IgD-negative memory B cell (primary cell): ENCODE results near the gene UBTD2. TPM values are rescaled to one million over a fixed set of nuclear protein-coding genes. Genes with fewer than 3 reads are reported as not detected.
A peak's percentile ranks its signal among the peaks of the same experiment; 100 is the strongest.
"Not testable (repeated sequence)": the region's sequence is repeated elsewhere in the genome, so short reads cannot be mapped to it uniquely, and the experiment has no call there.

ENCODE experiments used
- H3K27ac Mint-ChIP-seq, 3 donors: one replicate each; pipeline ENCODE4 v1.8.0; 2020 to 2022; ENCODE audit warnings: mild to moderate bottlenecking in 3 of 3, mixed read lengths in 3 of 3, moderate library complexity in 1 of 3
- H3K27me3 Mint-ChIP-seq: one replicate; pipeline ENCODE4 v1.8.0; 2021; ENCODE audit warnings: mixed read lengths
- H3K36me3 Mint-ChIP-seq: one replicate; pipeline ENCODE4 v1.8.0; 2020; ENCODE audit warnings: mild to moderate bottlenecking, mixed read lengths
- H3K4me1 Mint-ChIP-seq, 3 donors: one replicate each; pipeline ENCODE4 v1.8.0; 2020 to 2022; ENCODE audit warnings: mixed read lengths in 3 of 3, mild to moderate bottlenecking in 1 of 3
- H3K4me3 Mint-ChIP-seq, 4 donors: one replicate each; pipeline ENCODE4 v1.8.0; 2020 to 2022; ENCODE audit warnings: mild to moderate bottlenecking in 4 of 4, mixed read lengths in 4 of 4, moderate library complexity in 3 of 4
- H3K9me3 Mint-ChIP-seq, 3 donors: one replicate each; pipeline ENCODE4 v1.8.0; 2020 to 2021; ENCODE audit warnings: mixed read lengths in 3 of 3, mild to moderate bottlenecking in 1 of 3
- polyA plus RNA-seq: library from polyadenylated mRNA; unstranded; fragments of 300-500 nt; fragmentation: Illumina TruSeq; gene quantifications from one replicate; pipeline ENCODE4 v1.2.3, GENCODE V29; 2021

The UBTD2 gene
- polyA plus RNA-seq, 1 donor from 2014 or later, result 3.1 TPM

GRCh38 chr5:172207511-172207910 is 76.1 kb downstream of the UBTD2 start:
- no peak overlapping the region for H3K4me3 Mint-ChIP-seq
- no peaks in the 10 kb centered on the region for H3K27me3 Mint-ChIP-seq
- no peak overlapping the region for H3K27ac Mint-ChIP-seq
- H3K9me3 Mint-ChIP-seq, result no peaks in the 10 kb centered on the region
- peaks cover 0 to 5% (median 0%) of the 10 kb centered on the region in 3 donors for H3K4me1 Mint-ChIP-seq
- H3K36me3 Mint-ChIP-seq, result peaks cover 9% of the 10 kb centered on the region

- not testable (repeated sequence) for H3K36me3 Mint-ChIP-seq, H3K4me3 Mint-ChIP-seq, H3K27me3 Mint-ChIP-seq, H3K27ac Mint-ChIP-seq, H3K9me3 Mint-ChIP-seq, H3K4me1 Mint-ChIP-seq
These were observed 77.6 kb downstream of the UBTD2 start for GRCh38 chr5:172205984-172206383.

DNA sequence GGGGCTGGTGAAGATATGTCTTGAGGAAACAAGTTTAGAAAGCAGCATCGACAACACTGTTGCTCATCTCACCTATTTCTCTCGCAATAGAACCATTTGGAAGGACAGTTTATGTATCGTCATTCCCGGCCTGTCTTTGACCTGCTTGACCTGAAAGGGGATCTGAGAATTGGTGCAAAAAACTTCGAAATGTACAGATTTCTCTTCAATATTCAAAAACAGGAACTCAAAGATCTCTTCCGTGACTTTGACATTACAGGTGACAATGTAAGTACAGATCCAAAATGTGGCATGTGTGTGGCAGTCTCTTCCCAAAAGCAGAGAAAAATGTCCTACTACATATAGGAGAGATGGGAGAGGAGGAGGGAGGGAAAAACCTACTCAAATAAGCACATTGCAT is 83.1 kb downstream of the UBTD2 start:
- H3K9me3 Mint-ChIP-seq, result no peaks in the 10 kb centered on the region
- H3K27me3 Mint-ChIP-seq, result peaks cover 5% of the 10 kb centered on the region
- H3K4me1 Mint-ChIP-seq, result peaks cover 12 to 14% (median 14%) of the 10 kb centered on the region in 3 donors
- H3K4me3 Mint-ChIP-seq, result peak overlapping the region; percentile 6 to 68 (median 46)
- H3K36me3 Mint-ChIP-seq, result no peaks in the 10 kb centered on the region
- peak overlapping the region in 1 of 3 donors; percentile 50 for H3K27ac Mint-ChIP-seq

- H3K36me3 Mint-ChIP-seq, result no peaks in the 10 kb centered on the region
- H3K9me3 Mint-ChIP-seq, result no peaks in the 10 kb centered on the region
- H3K27me3 Mint-ChIP-seq, result peaks cover 5% of the 10 kb centered on the region
- H3K4me3 Mint-ChIP-seq, result peak overlapping the region in 2 of 4 donors; percentile 63 to 71
- H3K27ac Mint-ChIP-seq, result no peak overlapping the region
- H3K4me1 Mint-ChIP-seq, result peaks cover 12 to 14% (median 14%) of the 10 kb centered on the region in 3 donors
These were observed 84.1 kb downstream of the UBTD2 start for GRCh38 chr5:172199446-172199845.

- H3K4me1 Mint-ChIP-seq, result peaks cover 12 to 14% (median 14%) of the 10 kb centered on the region in 3 donors
- H3K36me3 Mint-ChIP-seq, result not testable (repeated sequence)
These were observed 85.8 kb downstream of the UBTD2 start for GRCh38 chr5:172197775-172198174.

DNA sequence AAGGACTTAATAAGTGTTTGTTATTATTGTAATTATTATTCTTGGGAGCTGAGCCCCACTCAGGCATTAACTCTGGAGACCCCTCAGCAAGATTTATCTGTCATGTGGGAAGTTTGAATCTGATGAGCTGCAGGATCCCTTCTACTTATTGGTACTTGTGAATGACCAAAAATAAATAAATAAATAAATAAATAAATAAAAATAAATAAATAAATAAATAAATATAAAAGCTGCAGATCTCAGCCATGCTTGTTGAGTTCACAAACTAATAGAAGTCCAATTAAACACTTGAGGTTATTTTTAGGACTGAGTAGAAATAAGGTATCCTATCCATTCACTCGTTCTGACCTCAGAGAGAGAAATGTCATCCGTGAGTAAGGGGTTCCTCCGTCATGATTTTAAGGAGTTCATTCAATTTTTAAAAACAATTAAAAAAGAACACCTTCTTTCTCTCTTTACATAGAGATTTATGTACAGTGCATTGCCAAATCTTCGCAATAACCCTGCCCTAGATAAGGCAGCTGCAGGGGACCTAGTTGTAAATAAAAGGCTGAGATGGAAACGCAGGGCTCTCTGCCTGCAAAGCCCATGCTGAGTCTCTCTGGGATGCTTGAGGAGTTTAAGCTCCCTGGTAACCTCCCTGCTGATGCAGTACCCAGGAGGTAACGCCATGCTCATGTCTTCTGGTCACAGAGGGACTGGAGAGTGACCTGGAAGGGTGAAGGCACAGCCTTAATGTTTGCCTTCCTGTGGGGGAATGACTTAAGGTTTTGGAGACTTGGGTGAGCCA is 88.4 kb downstream of the UBTD2 start:
- H3K27ac Mint-ChIP-seq, result no peak overlapping the region
- H3K27me3 Mint-ChIP-seq, result peaks cover 5% of the 10 kb centered on the region
- H3K36me3 Mint-ChIP-seq, result peaks cover 2% of the 10 kb centered on the region
- H3K9me3 Mint-ChIP-seq, result no peaks in the 10 kb centered on the region
- H3K4me1 Mint-ChIP-seq, result peaks cover 6 to 8% (median 8%) of the 10 kb centered on the region in 3 donors
- no peak overlapping the region for H3K4me3 Mint-ChIP-seq

More at GRCh38 chr5:172197775-172198174, 85.8 kb downstream of the UBTD2 start:
- H3K27me3 Mint-ChIP-seq, H3K4me3 Mint-ChIP-seq, H3K9me3 Mint-ChIP-seq: not testable (repeated sequence)
- H3K27ac Mint-ChIP-seq, result peak overlapping the region in 1 of 3 donors; percentile 62

GRCh38 chr5:172193872-172194271 is 89.7 kb downstream of the UBTD2 start, which contains the start of gene EFCAB9:
Gene EFCAB9 (plus strand): TSS chr5:172194172. CDS start chr5:172194173, 1 bp downstream.
- Mint-ChIP-seq H3K27me3 (peaks cover 2% of the 10 kb centered on the region), H3K4me1 (peaks cover under 1% of the 10 kb centered on the region in 3 donors), H3K36me3 (peaks cover 2% of the 10 kb centered on the region), H3K4me3 (peak within 1 kb of the TSS in 1 of 4 donors; percentile 36), H3K9me3 (no peaks in the 10 kb centered on the region), H3K27ac (no peak within 1 kb of the TSS)

GRCh38 chr5:172189693-172190296 is 93.8 kb downstream of the UBTD2 start:
- Mint-ChIP-seq H3K27me3 (no peaks in the 10 kb centered on the region), H3K36me3 (peaks cover 2% of the 10 kb centered on the region), H3K9me3 (no peaks in the 10 kb centered on the region), H3K4me1 (peaks cover 8 to 19% (median 9%) of the 10 kb centered on the region in 3 donors), H3K4me3 (peak overlapping the region in 1 of 4 donors; percentile 49), H3K27ac (peak overlapping the region in 1 of 3 donors; percentile 59)

- Mint-ChIP-seq H3K36me3 (peaks cover 3% of the 10 kb centered on the region), H3K9me3 (no peaks in the 10 kb centered on the region), H3K27me3 (no peaks in the 10 kb centered on the region), H3K4me1 (peaks cover 12 to 24% (median 14%) of the 10 kb centered on the region in 3 donors), H3K27ac (peak overlapping the region; percentile 39 to 96 (median 59)), H3K4me3 (peak overlapping the region; percentile 90 to 99 (median 96))
These were observed 94.5 kb downstream of the UBTD2 start for GRCh38 chr5:172188893-172189692.

DNA sequence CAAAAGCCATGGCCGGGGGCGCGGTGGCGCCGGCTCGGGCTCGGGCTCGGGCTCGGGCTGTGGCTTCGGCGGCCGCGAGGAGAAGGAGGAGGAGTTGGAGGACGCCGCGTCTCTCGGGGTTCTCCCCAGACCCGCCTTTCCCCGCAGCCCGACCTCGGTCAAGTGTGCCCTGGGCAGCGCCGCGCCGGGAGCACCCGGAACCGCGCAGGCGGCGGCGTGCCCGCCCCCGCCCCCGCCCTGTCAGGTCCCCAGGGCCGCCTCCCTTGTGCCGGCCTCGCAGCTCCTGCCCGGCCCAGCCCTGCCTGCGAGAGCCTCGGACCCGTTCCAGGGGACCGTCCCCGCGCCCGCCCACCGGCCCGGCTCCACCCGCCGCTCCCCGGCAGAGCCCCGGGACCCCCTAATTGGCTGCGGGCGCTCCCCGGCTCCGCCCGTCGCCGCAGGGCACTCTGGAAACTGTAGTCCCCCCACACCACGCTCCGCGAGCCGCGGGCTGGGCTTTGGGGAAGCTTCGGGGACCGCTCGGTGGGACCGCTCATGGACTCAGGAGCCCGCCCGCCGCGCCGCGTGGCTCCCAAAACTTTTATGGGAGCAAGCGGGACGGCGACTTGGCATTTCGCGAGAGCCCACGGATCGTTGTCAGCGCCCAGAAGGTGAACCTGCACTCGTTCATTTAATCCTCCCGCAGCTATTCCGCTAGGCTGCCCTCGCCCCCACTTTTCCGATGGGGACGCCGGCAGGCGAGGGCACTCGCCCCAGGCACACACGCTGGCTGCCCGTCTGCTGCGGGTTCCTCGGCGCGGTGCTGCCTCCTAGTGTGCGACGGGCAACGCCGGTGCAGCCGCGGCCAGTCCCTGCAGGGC is 95.3 kb downstream of the UBTD2 start, which contains the start of gene STK10:
Gene STK10, minus strand, starts transcription at position 192 of the 860 bp plus-strand sequence. Its CDS starts 182 bp downstream, at position 10.
- no peaks in the 10 kb centered on the region for H3K27me3 Mint-ChIP-seq
- peaks cover 19 to 25% (median 21%) of the 10 kb centered on the region in 3 donors for H3K4me1 Mint-ChIP-seq
- H3K9me3 Mint-ChIP-seq, result no peaks in the 10 kb centered on the region
- peaks cover 3% of the 10 kb centered on the region for H3K36me3 Mint-ChIP-seq
- peak within 1 kb of the TSS; percentile 96 to 99 (median 98) for H3K4me3 Mint-ChIP-seq
- H3K27ac Mint-ChIP-seq, result peak within 1 kb of the TSS; percentile 96 to 98 (median 98)

DNA sequence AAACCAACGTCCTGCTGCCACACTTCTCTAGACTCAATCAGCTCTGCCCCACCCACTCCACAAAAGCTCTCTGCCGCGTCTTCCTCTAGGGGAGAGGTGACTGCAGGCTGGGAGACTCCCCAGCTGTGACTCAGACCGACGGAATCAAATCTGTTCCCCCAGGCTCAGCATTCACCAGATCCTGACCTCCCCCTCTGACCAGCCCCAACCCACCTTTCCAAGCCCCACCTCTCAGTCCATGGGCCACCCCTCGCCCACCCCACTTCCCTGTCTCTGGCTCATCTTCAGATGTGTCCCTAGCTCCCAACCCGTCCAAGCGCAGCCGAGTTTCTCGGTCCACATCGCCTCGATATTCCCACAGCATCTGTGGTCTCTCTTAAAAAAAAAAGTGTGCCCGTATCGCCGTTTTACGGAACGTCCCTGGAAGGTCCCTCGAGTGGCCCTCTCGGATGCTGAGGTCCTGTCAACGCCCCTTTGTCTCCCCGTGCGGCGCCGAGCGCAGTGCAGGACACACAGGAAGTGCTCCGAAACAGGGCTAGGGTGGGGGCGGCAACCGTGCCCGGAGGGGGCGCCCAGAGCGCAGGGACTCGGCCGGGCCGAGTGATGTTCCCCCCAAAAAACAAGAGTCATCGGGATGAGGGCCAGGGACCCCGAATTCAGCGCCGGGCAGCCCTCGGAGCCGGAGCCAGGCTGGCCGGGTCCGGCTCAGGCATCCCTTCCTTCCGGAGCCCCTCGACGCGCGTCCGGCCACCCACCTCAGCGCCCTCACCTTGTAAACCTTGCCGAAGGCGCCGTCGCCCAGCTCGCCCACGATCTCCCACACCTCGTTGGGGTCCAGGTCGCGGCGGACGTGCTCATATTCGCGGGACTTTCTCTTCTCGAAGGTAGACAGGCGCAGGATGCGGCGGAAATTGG is 96.2 kb downstream of the UBTD2 start:
- Mint-ChIP-seq H3K4me1 (peaks cover 24 to 29% (median 28%) of the 10 kb centered on the region in 3 donors), H3K4me3 (peak overlapping the region; percentile 96 to 99 (median 98)), H3K9me3 (no peaks in the 10 kb centered on the region), H3K27ac (peak overlapping the region; percentile 96 to 98 (median 98)), H3K36me3 (peaks cover 5% of the 10 kb centered on the region), H3K27me3 (no peaks in the 10 kb centered on the region)

DNA sequence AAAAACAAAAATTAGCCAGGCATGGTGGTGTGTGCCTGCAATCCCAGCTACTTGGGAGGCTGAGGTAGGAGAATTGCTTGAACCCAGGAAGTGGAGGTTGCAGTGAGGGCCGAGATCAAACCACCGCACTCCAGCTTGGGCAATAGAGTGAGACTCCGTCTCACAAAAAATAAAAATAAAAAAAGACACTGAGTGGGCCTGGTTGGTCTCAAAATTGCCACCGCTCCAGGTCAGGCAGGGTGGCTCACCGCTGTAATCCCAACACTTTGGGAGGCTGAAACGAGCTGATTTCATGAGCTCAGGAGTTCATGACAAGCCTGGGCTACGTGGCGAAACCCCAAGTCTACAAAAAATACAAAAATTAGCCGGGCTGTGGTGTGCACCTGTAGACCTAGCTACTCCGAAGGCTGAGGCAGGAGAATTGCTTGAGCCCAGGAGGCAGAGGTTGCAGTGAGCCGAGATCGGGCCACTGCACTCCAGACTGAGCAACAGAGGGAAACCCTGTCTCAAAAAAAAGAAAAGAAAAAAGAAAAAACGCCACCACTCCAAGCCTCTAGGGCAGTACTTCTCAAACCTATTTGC is 97.4 kb downstream of the UBTD2 start:
- H3K4me1 Mint-ChIP-seq, result peaks cover 26 to 30% (median 29%) of the 10 kb centered on the region in 3 donors
- H3K4me3 Mint-ChIP-seq, result peak overlapping the region; percentile 96 to 99 (median 98)
- no peaks in the 10 kb centered on the region for H3K27me3 Mint-ChIP-seq
- H3K27ac Mint-ChIP-seq, result peak overlapping the region; percentile 96 to 98 (median 98)
- peaks cover 4% of the 10 kb centered on the region for H3K36me3 Mint-ChIP-seq
- H3K9me3 Mint-ChIP-seq, result no peaks in the 10 kb centered on the region

- Mint-ChIP-seq H3K36me3 (peaks cover 8% of the 10 kb centered on the region), H3K4me1 (peaks cover 34 to 35% (median 34%) of the 10 kb centered on the region in 3 donors), H3K9me3 (no peaks in the 10 kb centered on the region), H3K27ac (peak overlapping the region; percentile 96 to 98 (median 98)), H3K4me3 (peak overlapping the region; percentile 96 to 99 (median 98)), H3K27me3 (no peaks in the 10 kb centered on the region)
These were observed 98.5 kb downstream of the UBTD2 start for GRCh38 chr5:172185096-172185461.
